C4-2B (cell line): ENCODE data around the gene COQ9.

Experiments used
- CTCF ChIP-seq: fragments of 450-650 bp; conservative IDR thresholded peaks from 2 replicates; pipeline ENCODE4 v1.5.1; 2017; ENCODE audit warnings: mild to moderate bottlenecking
- ZFX ChIP-seq: fragments of 450-650 bp; IDR thresholded peaks from 2 replicates; pipeline ENCODE4 v1.6.1; 2017

DNA sequence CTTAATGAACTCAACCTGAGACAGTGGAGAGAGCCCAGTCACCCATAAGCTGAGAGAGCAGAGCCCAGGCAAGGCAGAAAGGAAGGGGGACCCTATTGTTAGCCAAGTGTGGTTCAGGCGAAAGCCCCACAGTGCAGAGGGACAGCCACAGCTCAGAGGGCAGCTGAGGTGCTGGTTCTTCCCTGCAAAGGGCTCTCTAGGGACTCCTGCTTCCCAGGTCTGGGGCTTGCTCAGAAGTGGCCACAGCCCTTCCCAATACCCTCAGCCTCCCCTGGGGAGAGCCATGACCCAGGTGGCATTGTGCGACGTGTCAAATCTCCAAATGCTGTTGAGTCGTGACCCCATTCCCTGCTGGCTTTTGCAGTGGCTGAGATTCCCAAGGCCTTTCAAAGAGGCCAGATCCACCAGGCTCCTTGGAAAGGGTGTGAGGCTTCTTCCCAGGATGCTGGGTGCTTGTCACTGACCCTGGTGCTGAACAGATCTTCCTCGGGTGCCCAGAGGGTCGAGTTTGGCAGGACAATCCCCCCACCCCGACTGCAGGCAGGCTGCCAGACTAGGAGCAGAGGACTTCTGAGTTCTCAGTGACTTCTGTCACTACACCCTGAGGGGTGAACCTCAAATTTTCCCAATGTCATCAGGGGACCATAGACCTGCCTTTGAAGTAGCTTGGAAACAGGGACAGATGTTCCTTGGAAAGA lies 45.2 kb upstream of the COQ9 start:
- TF ChIP-seq CTCF (no peak), ZFX (no peak)
